ENCODE results near the gene DBX2.

Gene DBX2

DNA sequence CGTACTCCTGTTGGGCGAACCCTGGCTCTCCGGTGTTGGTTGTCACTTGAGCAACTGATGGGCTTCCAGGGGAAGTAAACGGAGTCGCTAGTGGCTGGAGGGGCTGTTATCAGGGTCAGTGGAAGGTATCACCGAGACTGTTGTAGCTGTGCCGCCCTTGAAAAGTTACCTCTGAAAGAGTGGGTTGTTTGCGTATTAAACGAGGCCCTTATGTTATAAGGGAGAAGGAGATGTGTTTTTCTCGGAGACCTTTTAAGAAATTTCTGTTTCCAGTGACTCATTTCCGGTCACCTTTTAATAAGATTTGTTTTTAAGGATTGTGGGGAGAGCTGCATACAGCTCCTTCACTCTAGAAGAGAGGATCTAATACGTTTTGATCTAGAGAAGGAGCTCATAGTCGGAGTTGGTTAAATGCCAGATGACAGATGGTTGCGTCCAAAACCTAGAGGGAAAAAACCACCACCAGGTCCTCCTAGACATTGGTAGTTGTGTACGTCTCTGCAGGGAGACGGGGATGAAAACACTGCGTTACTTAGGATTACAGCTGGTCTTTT lies 750 bp upstream of the DBX2 start:
- Histone ChIP-seq H3K27me3 (replicated peaks) (peaks cover 32% of the 10 kb centered on the region), H3K36me3 (replicated peaks) (no peaks in the 10 kb centered on the region), H3K4me3 (ENCODE audit: low read depth, low read length) (peak overlapping the region; percentile 51), H3K27ac (no peak overlapping the region)
- TF ChIP-seq, protein P1, sequence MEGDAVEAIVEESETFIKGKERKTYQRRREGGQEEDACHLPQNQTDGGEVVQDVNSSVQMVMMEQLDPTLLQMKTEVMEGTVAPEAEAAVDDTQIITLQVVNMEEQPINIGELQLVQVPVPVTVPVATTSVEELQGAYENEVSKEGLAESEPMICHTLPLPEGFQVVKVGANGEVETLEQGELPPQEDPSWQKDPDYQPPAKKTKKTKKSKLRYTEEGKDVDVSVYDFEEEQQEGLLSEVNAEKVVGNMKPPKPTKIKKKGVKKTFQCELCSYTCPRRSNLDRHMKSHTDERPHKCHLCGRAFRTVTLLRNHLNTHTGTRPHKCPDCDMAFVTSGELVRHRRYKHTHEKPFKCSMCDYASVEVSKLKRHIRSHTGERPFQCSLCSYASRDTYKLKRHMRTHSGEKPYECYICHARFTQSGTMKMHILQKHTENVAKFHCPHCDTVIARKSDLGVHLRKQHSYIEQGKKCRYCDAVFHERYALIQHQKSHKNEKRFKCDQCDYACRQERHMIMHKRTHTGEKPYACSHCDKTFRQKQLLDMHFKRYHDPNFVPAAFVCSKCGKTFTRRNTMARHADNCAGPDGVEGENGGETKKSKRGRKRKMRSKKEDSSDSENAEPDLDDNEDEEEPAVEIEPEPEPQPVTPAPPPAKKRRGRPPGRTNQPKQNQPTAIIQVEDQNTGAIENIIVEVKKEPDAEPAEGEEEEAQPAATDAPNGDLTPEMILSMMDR (IDR thresholded peaks at IDR 0.05; ENCODE audit: low read depth, low read length, missing control alignments): no peak
- no peak for DNase-seq
- in situ Hi-C loops (cut with HindIII; ENCODE audit: low pct_ligation_motif_present, low sequenced_read_pairs): no loop called here

DNA sequence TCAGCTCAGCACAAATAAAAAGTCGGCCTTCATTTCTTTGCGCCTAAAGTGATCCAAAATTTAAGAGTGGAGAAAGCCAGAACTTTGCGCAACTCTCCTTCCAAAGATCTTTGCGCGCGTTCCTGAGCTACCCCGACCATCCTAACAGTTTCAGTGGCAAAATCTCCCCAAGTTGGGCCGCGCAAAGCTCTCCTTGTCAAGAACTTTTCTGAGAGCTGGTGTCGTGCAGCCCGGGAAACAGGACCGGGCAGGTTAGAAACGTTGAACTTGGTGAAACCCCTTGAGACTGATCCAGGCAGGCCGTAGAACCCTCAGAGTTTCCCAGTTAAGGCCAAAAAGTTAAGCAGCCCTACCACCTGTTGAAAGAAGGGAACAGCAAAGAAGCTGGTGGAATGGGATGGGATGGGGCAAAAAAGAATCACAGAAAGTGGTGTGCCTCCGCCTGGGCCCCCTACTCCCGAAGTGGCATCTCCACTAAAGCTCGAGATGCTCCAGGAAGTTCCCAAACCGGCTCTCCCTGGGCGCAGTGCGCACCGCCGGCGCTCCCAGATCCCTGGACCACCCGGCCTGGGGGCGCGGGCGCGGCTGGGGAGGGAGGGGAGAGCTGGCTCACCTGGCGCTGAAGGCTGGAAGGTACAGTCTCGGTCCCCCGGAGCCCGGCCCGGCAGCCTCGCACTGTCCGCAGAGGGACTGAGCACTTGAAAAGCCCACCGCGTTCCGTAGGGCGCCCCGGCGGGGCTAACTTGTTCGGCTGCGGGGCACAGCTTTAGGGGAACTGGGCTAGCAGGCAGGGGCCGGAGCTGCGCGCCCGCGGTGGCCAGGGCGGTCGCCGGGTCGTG lies 768 bp downstream of the DBX2 start:
- Histone ChIP-seq H3K4me3 (ENCODE audit: low read depth, low read length) (no peak overlapping the region), H3K27ac (no peak overlapping the region), H3K36me3 (replicated peaks) (no peaks in the 10 kb centered on the region), H3K27me3 (replicated peaks) (peaks cover 34% of the 10 kb centered on the region)
- TF ChIP-seq, protein P1 (IDR thresholded peaks at IDR 0.05; ENCODE audit: low read depth, low read length, missing control alignments): no peak
- no peak for DNase-seq
- in situ Hi-C loops (cut with HindIII; ENCODE audit: low pct_ligation_motif_present, low sequenced_read_pairs): no loop called here

DNA sequence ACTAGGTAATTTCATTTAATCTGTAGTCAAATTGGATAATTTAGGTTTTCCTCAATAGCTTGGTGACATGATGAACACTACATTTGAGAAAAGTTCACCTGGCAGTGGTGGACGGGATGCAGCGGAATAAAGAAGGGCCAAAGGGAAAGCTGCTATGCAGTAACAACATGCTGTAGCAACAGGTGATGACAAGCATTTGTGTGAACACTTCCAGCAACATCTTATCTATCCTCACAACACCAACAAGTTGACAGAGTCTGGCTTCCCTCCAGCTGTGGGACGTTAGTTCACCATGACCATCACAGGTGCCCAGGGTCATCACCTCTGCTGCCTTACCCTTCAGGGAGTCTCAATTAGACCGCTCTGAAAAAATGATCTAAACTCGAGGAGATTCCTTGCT lies 8.3 kb downstream of the DBX2 start:
- in situ Hi-C loops (cut with HindIII; ENCODE audit: low pct_ligation_motif_present, low sequenced_read_pairs): no loop called here
- no peak overlapping the region for H3K4me3 ChIP-seq (ENCODE audit: low read depth, low read length)
- DNase-seq: no peak
- TF ChIP-seq, protein P1 (IDR thresholded peaks at IDR 0.05; ENCODE audit: low read depth, low read length, missing control alignments): no peak
- H3K27me3 ChIP-seq (replicated peaks): peaks cover 2% of the 10 kb centered on the region
- H3K27ac ChIP-seq: no peak overlapping the region
- no peaks in the 10 kb centered on the region for H3K36me3 ChIP-seq (replicated peaks)

DNA sequence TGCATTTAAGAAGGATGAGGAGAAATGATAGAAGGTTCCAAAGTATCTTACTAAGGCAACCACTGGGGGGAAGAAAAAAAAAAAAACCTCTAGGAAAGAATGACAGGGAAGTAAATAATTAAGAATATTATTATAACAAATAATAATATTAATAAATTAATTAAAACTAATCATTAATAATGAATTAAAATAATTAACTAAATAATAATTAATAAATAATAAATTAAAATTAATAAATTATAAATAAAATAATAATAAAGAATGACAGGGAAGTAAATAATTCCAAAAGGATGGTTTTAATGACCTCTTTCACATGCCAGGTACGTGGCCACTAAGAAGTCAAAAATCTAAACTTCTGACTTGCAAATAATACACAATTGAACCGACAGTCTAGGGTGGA lies 9.9 kb downstream of the DBX2 start:
- H3K4me3 ChIP-seq (ENCODE audit: low read depth, low read length): no peak overlapping the region
- in situ Hi-C loops (cut with HindIII; ENCODE audit: low pct_ligation_motif_present, low sequenced_read_pairs): no loop called here
- no peak overlapping the region for H3K27ac ChIP-seq
- H3K36me3 ChIP-seq (replicated peaks): no peaks in the 10 kb centered on the region
- no peak for DNase-seq
- H3K27me3 ChIP-seq (replicated peaks): peaks cover 2% of the 10 kb centered on the region
- TF ChIP-seq, protein P1 (IDR thresholded peaks at IDR 0.05; ENCODE audit: low read depth, low read length, missing control alignments): no peak

DNA sequence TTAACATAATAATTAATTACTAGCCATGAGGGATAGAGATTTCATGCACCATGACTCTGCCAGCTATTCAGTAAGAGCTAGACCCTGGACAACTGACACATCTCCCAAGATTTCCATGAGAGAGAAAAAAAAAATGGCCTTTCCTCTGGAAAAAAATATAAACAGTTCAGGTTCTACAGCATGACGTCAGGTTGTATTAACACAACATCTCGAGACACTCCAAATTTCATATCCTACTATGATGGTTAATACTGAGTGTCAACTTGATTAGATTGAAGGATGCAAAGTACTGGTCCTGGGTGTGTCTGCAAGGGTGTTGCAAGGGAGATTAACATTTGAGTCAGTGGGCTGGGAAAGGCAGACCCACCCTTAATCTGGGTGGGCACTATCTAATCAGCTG lies 11.1 kb downstream of the DBX2 start:
- DNase-seq: no peak
- Histone ChIP-seq H3K27ac (no peak overlapping the region), H3K27me3 (replicated peaks) (no peaks in the 10 kb centered on the region), H3K36me3 (replicated peaks) (no peaks in the 10 kb centered on the region), H3K4me3 (ENCODE audit: low read depth, low read length) (no peak overlapping the region)
- TF ChIP-seq, protein P1 (IDR thresholded peaks at IDR 0.05; ENCODE audit: low read depth, low read length, missing control alignments): no peak
- in situ Hi-C loops (cut with HindIII; ENCODE audit: low pct_ligation_motif_present, low sequenced_read_pairs): no loop called here

Measured in brain microvascular endothelial cell (primary cell).